Skeletal muscle tissue (tissue), 4 donors: ENCODE results near the gene IBA57. TPM values are rescaled to one million over a fixed set of nuclear protein-coding genes. Genes with fewer than 3 reads are reported as not detected.

Experiments
- H3K27ac ChIP-seq: one replicate; pipeline ENCODE4 v1.7.0; 2013; ENCODE audit warnings: mild to moderate bottlenecking, low read depth, low read length, inconsistent platforms
- H3K27me3 ChIP-seq, 3 donors: one replicate each; pipeline ENCODE4 v1.7.0; 2013; ENCODE audit warnings: low read length in 3 of 3; ENCODE audit not compliant: control insufficient read depth in 3 of 3, insufficient read depth in 3 of 3
- H3K36me3 ChIP-seq, 3 donors: one replicate each; pipeline ENCODE4 v1.7.0; 2013; ENCODE audit warnings: low read length in 3 of 3; ENCODE audit not compliant: control insufficient read depth in 3 of 3, insufficient read depth in 3 of 3
- H3K4me1 ChIP-seq, 3 donors: one replicate each; pipeline ENCODE4 v1.7.0; 2013; ENCODE audit warnings: low read length in 3 of 3, mild to moderate bottlenecking in 3 of 3; ENCODE audit not compliant: control insufficient read depth in 3 of 3, insufficient read depth in 3 of 3
- H3K4me3 ChIP-seq, 3 donors: one replicate each; pipeline ENCODE4 v1.7.0; 2013; ENCODE audit warnings: low read length in 3 of 3
- H3K9ac ChIP-seq, 3 donors: one replicate each; pipeline ENCODE4 v1.7.0; 2013; ENCODE audit warnings: low read length in 3 of 3, mild to moderate bottlenecking in 3 of 3, moderate library complexity in 2 of 3, low read depth in 1 of 3
- H3K9me3 ChIP-seq, 3 donors: one replicate each; pipeline ENCODE4 v1.7.0; 2013; ENCODE audit warnings: low read length in 3 of 3; ENCODE audit not compliant: control insufficient read depth in 3 of 3
- total RNA-seq: library from RNA; depleted of rRNA; stranded (reverse); fragments of >200 nt; gene quantifications from one replicate; pipeline ENCODE4 v1.2.3, GENCODE V29; 2014
- donor health status: Osteomylitis.

IBA57 gene
- total RNA-seq, 1 donor from 2014 or later: 3.1 TPM

DNA sequence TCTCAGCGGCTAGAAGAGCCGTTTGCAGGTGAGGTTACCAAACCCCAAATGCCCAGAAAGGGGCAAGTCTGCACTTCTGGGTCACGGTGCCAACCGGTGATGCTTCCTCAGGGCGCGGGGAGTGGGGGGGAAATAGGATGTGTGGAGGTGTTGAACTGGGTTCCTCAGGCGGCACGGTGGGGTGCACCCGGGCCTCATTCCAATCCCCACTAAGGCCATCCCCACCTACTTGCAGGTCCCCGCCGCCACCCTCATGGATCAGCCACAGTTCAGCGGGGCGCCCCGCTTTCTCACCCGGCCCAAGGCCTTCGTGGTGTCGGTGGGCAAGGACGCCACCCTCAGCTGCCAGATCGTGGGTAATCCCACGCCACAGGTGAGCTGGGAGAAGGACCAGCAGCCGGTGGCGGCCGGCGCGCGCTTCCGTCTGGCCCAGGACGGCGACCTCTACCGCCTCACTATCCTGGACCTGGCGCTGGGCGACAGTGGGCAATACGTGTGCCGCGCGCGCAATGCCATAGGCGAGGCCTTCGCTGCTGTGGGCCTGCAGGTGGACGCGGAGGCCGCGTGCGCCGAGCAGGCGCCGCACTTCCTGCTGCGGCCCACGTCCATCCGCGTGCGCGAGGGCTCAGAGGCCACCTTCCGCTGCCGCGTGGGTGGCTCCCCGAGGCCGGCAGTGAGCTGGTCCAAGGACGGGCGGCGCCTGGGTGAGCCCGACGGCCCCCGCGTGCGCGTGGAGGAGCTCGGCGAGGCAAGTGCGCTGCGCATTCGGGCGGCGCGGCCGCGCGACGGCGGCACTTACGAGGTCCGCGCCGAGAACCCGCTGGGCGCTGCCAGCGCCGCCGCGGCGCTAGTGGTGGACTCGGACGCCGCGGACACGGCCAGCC, 46.2 kb downstream of the IBA57 start:
- peak overlapping the region; percentile 77 to 87 (median 84) for H3K4me3 ChIP-seq
- H3K4me1 ChIP-seq: peaks cover 53 to 77% (median 63%) of the 10 kb centered on the region in 3 donors

DNA sequence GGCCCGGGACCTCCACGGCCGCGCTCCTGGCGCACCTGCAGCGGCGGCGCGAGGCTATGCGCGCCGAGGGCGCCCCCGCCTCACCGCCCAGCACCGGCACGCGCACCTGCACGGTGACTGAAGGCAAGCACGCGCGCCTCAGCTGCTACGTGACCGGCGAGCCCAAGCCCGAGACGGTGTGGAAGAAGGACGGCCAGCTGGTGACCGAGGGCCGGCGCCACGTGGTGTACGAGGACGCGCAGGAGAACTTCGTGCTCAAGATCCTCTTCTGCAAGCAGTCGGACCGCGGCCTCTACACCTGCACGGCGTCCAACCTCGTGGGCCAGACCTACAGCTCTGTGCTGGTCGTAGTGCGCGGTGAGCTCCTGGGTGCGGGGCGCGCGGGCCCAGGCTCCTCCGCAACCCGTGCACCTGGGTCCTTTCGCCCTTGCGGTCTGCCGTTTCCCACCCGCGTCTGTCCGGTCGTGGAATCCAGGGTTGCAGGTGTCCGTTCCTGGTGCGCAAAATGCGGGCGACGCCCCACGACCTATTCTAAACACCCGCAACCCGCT, 46.9 kb downstream of the IBA57 start:
- Histone ChIP-seq H3K27me3 (peaks cover 0 to 7% (median 3%) of the 10 kb centered on the region in 3 donors), H3K9ac (peak overlapping the region in 1 of 3 donors; percentile 97), H3K4me1 (peaks cover 52 to 77% (median 63%) of the 10 kb centered on the region in 3 donors), H3K4me3 (peak overlapping the region; percentile 38 to 87 (median 84)), H3K36me3 (peaks cover 16 to 69% (median 34%) of the 10 kb centered on the region in 3 donors), H3K9me3 (no peaks in the 10 kb centered on the region), H3K27ac (no peak overlapping the region)

More for the DNA sequence above, 46.2 kb downstream of the IBA57 start:
- H3K9me3 ChIP-seq: no peaks in the 10 kb centered on the region
- peak overlapping the region; percentile 100 for H3K27ac ChIP-seq
- H3K27me3 ChIP-seq: peaks cover 0 to 7% (median 3%) of the 10 kb centered on the region in 3 donors
- peak overlapping the region; percentile 63 to 100 (median 97) for H3K9ac ChIP-seq
- peaks cover 9 to 63% (median 27%) of the 10 kb centered on the region in 3 donors for H3K36me3 ChIP-seq

DNA sequence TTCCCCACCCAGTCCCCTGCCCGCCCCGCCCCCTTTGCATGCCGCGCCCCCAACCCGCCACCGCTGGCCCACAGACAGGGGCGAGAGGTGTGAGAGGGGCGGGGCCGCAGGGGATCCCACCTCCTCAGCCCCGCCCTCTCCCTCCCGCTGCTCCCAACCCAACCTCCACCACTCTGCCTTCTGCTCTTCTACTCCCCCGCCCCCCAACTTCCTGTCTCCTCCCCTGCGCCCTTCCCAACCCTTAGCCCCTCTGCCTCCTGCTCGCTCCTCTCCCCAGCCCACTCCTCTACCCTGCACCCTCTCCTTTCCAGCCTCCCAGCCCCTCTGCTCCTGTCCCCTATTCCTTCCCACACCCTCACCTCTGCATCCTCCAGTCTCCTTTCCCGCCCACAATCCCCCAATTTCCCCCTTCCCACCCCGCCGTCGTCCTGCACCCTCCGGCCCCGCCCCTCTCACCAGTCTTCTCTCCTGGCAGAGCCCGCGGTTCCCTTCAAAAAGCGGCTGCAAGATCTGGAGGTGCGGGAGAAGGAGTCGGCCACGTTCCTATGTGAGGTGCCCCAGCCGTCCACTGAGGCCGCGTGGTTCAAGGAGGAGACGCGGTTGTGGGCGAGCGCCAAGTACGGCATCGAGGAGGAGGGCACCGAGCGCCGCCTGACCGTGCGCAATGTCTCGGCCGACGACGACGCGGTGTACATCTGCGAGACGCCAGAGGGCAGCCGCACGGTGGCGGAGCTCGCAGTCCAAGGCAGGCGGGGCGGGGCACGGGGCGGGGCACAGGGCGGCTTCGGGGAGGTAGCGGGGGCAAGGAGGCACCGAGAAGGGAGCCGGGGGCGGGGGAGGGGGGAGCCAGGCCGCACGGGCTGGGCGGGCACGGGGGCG, 47.6 kb downstream of the IBA57 start:
- peak overlapping the region; percentile 56 to 70 (median 60) for H3K4me3 ChIP-seq
- peak overlapping the region in 1 of 3 donors; percentile 50 for H3K9ac ChIP-seq
- peaks cover 52 to 81% (median 66%) of the 10 kb centered on the region in 3 donors for H3K4me1 ChIP-seq
- no peaks in the 10 kb centered on the region for H3K9me3 ChIP-seq
- H3K27ac ChIP-seq: no peak overlapping the region
- peaks cover 0 to 7% (median 3%) of the 10 kb centered on the region in 3 donors for H3K27me3 ChIP-seq
- peaks cover 18 to 70% (median 40%) of the 10 kb centered on the region in 3 donors for H3K36me3 ChIP-seq

DNA sequence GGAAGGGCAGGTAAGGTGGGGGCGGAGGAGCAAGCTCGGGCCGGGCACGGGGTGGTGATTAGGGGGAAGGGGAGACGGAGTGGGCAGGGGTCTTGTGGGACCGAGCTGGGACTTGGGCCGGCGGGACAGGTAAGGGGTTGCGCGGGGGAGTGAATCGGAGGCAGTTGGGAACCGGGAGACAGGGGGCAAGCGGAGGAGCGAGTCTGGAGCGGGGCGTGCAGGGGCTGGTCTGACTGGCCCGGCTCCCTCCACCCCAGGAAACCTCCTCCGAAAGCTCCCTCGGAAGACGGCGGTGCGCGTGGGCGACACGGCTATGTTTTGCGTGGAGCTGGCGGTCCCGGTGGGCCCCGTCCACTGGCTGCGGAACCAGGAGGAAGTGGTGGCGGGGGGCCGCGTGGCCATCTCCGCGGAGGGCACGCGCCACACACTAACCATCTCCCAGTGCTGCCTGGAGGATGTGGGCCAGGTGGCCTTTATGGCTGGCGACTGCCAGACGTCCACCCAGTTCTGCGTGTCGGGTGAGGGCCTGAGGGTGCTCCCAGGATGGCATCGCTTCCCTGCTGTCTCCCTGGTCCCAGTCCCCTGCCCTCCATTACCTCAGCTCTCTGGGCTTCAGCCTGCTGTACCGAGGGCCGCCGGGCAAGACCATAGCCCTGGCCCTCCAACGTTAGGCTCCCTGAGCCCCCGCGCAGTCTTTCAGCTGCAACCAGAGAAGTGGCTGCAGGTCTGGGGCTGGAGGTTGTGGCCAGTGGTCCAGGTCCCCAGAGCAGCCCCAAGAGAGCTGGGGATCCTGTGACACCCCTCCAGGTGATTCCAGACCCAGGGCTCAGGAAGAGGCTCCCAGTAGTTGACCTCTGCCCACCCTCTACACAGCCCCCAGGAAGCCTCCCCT, 48.6 kb downstream of the IBA57 start:
- H3K9me3 ChIP-seq: no peaks in the 10 kb centered on the region
- H3K27ac ChIP-seq: peak overlapping the region; percentile 76
- H3K36me3 ChIP-seq: peaks cover 28 to 75% (median 50%) of the 10 kb centered on the region in 3 donors
- H3K4me1 ChIP-seq: peaks cover 62 to 88% (median 76%) of the 10 kb centered on the region in 3 donors
- H3K9ac ChIP-seq: peak overlapping the region in 2 of 3 donors; percentile 50 to 79
- peak overlapping the region in 2 of 3 donors; percentile 45 to 56 for H3K4me3 ChIP-seq
- H3K27me3 ChIP-seq: peaks cover 0 to 7% (median 3%) of the 10 kb centered on the region in 3 donors

DNA sequence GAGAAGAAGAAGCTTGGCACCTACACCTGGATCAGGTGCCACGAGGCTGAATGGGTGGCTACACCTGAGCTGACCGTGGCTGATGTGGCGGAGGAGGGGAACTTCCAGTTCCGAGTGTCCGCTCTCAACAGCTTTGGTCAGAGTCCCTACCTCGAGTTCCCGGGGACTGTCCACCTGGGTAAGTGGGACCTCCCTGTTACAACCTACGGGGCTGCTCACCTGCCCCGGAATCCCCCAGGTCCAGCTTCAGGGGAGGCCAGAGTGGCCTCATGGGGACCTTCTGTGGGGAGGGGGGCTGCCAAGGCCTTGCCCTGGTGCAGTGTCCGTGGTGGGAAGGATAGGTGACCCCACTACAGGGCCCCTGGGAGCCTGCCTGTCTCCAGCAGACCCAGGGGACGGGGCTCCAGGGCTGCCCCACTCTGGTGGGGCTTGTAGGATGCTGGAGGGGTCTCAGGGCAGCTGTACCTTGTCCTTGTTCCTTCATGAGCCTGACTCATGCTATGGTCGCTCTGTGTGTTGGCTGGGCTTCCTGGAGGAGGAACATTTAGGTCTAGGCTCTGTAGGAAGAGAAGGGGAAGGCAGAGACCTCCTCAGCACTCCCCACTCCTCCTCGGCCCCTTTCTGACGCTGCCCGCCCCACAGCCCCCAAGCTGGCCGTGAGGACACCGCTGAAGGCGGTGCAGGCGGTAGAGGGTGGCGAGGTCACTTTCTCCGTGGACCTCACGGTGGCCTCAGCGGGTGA, 49.5 kb downstream of the IBA57 start:
- H3K36me3 ChIP-seq: peaks cover 36 to 78% (median 59%) of the 10 kb centered on the region in 3 donors
- peak overlapping the region; percentile 76 for H3K27ac ChIP-seq
- peaks cover 0 to 7% (median 3%) of the 10 kb centered on the region in 3 donors for H3K27me3 ChIP-seq

DNA sequence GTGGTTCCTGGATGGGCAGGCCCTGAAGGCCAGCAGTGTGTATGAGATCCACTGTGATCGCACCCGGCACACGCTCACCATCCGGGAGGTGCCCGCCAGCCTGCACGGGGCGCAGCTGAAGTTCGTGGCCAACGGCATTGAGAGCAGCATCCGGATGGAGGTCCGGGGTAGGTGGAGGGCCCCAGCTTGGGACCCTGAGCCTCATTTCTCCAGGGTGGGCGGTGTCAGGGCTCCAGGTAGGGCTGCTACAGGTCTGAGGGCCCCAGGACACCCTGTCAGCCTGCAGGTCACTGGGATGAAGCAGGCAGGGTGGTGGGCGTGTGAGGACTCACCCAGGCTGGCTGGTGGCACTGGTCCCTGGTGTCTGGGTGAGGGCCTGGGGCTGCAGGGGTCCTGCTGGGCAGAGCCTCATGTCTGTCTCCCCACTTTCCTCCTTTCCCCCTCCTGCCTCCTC, 50.1 kb downstream of the IBA57 start:
- Histone ChIP-seq H3K27me3 (peaks cover 0 to 7% (median 3%) of the 10 kb centered on the region in 3 donors), H3K9me3 (no peaks in the 10 kb centered on the region), H3K4me1 (peaks cover 74 to 91% (median 87%) of the 10 kb centered on the region in 3 donors), H3K4me3 (peak overlapping the region in 2 of 3 donors; percentile 49 to 58), H3K36me3 (peaks cover 42 to 79% (median 65%) of the 10 kb centered on the region in 3 donors), H3K9ac (peak overlapping the region in 1 of 3 donors; percentile 79), H3K27ac (peak overlapping the region; percentile 76)

More for the DNA sequence above, 49.5 kb downstream of the IBA57 start:
- Histone ChIP-seq H3K4me1 (peaks cover 71 to 89% (median 83%) of the 10 kb centered on the region in 3 donors), H3K4me3 (peak overlapping the region in 2 of 3 donors; percentile 56 to 58), H3K9ac (peak overlapping the region in 2 of 3 donors; percentile 62 to 79), H3K9me3 (no peaks in the 10 kb centered on the region)

DNA sequence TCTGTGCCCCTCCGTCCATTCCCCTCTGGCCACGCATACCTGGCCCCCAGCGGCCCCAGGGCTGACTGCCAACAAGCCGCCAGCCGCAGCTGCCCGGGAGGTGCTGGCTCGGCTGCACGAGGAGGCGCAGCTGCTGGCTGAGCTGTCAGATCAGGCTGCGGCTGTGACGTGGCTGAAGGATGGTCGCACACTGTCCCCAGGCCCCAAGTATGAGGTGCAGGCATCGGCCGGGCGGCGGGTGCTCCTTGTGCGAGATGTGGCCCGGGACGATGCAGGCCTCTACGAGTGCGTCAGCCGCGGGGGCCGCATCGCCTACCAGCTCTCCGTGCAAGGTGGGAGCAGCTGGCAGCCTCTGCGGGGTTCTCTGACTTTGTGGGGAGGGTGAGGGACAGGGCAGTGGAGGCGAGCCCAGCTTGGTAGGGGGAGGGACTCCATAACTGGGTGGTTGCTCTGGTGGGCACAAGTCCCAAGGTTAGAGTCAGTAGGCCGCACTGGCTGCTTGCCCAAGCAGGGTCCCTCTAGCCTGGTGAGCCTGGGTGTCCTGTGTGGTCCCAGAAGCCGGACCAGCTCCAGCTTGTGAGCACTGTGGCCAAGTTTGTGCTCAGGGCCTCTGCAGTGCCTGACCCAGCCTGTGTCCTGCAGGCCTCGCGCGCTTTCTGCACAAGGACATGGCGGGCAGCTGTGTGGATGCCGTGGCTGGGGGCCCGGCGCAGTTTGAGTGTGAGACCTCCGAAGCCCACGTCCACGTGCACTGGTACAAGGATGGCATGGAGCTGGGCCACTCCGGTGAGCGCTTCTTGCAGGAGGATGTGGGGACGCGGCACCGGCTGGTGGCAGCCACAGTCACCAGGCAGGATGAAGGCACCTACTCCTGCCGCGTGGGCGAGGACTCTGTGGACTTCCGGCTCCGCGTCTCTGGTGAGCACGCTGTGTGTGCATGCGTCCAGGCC, 51.0 kb downstream of the IBA57 start:
- H3K36me3 ChIP-seq: peaks cover 45 to 74% (median 64%) of the 10 kb centered on the region in 3 donors
- no peaks in the 10 kb centered on the region for H3K9me3 ChIP-seq
- H3K9ac ChIP-seq: peak overlapping the region in 2 of 3 donors; percentile 23 to 79
- peak overlapping the region; percentile 7 to 58 (median 52) for H3K4me3 ChIP-seq
- H3K27ac ChIP-seq: peak overlapping the region; percentile 76
- peaks cover 71 to 91% (median 83%) of the 10 kb centered on the region in 3 donors for H3K4me1 ChIP-seq
- peaks cover 0 to 3% (median 3%) of the 10 kb centered on the region in 3 donors for H3K27me3 ChIP-seq
